ENCODE data around the gene MRI1.
A peak's percentile ranks its signal among the peaks of the same experiment; 100 is the strongest.

MRI1 gene

DNA sequence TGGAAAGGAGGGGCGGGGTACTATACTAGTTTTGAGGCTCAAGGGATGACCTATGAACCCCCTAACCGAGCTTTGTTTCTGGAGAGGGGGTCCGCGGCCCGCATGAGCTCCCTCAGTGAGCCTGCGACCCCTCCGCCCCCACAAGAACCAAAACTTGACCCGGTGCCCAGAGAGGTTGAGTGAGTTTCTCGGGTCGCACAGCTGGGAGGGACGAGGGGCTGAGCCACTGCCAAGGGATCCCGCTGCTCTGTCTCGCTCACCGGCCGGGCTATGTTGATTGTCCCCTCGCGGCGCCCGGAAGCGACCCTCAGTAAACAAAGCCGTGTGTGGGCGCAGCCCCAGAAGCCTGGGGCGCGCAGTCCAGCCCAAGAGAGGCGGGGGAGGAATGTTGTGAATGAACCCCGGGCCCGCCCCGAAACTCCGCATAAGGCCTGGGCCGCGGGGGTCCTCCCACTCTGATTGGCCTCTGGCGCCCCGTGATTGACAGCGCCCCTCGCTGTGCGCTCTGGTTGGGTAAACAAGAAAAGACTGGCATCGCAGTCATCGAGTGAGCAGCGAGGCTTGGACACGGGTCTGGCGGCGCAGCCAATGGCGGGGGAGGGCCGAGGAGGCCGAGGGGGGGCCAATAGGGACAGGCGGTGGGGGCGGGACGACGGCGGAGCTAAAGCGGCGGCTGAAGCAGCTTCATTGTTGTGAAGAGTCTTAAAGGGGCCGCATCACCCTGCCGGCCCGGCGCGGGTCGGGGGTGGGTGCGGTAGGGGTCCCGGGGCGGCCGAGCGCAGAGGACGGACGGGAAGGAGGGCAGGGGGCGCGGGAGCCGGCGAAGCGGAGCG lies 30.7 kb downstream of the MRI1 start, which contains the start of gene ZSWIM4:
TSS of gene ZSWIM4 (plus strand) at position 687 of the 833 bp plus-strand sequence. CDS start 206 bp downstream, outside the sequence.
- DNase-seq (ENCODE audit: low read depth) = peak; percentile 85

DNA sequence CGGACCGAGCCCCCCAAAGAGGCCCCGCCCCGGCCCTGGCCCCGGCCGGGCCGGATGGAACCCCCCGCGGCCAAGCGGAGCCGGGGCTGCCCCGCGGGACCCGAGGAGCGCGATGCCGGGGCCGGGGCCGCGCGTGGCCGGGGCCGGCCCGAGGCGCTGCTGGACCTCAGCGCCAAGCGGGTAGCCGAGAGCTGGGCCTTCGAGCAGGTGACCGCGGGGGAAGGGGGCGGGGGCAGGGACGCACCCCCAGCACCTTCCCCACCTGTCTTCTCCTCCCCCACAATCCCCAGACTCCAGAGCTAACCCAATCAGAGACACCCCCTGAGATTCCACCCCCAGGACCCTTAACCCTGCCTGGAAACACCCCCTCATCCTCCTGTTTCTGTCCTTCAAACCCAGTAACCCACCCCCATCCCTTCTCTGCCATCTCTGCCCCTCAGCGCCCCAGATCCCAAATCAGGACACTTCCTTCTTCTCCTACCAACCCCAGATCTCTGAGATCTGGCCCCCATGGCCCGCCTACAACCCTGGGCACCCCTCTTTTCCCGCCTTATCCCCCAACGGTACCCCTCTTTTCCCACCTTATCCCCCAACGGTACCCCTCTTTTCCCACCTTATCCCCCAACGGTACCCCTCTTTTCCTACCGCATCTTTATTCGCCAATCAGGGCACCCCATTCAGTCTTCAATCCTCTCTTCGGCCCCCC lies 31.4 kb downstream of the MRI1 start:
- no peak for DNase-seq (ENCODE audit: low read depth)

DNA sequence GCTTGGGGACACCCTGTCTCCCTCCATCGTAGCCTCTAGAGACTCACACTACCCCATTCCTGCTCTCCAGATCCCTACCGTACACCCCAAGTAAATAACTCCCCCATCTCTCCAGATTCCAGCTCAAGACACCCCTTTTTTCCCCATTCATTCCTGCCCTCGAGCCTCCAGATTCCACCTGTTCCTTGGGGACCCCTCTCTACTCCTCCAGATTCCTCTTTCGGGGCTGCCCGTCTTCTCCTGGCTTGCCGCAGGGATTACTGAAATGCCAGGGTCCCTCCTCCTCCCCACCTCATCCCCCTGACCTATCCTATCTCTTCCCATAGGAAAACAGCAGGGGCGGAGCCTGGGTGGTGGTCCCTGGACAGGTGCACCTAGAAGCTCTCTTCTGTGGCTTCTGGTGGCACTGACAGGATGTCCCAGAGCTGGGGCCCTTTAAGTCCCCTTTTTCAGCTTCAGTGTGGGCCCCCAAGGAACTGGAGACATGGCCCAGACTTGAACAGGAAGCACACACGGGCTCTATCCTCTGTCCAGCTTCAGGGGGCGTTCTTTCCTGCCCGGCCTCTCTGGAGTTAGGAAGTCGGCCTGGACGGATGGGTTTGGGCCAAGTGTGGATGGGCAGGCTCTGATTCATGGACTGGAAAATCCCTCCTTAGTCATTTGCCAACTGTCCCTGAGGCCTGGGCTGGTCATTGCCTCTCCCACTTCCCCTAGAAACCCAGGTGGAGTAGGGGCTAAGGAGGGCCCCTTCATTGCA lies 32.2 kb downstream of the MRI1 start:
- DNase-seq (ENCODE audit: low read depth) = no peak

GRCh38 chr19:13797058-13797440 lies 32.7 kb downstream of the MRI1 start:
- DNase-seq (ENCODE audit: low read depth) = no peak

- DNase-seq (ENCODE audit: low read depth) = no peak
These were observed 33.5 kb downstream of the MRI1 start for GRCh38 chr19:13797870-13798269.

DNA sequence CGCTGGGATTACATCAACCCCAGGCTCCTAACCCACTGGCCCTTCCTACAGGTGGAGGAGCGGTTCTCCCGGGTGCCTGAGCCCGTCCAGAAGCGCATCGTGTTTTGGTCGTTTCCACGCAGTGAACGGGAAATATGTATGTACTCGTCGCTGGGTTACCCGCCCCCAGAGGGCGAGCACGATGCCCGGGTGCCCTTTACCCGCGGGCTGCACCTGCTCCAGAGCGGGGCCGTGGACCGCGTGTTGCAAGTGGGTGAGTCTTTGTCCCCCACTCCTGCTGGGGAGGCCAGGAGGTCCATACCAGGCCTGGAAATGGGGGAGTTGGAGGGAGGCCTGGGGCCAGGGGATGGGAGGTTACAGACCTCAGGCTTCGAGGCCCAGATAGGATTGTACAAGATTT lies 35.3 kb downstream of the MRI1 start:
- no peak for DNase-seq (ENCODE audit: low read depth)

- DNase-seq (ENCODE audit: low read depth) = no peak
These were observed 38.7 kb downstream of the MRI1 start for GRCh38 chr19:13803038-13803437.

GRCh38 chr19:13804830-13805683 lies 40.7 kb downstream of the MRI1 start:
- DNase-seq (ENCODE audit: low read depth) = no peak

DNA sequence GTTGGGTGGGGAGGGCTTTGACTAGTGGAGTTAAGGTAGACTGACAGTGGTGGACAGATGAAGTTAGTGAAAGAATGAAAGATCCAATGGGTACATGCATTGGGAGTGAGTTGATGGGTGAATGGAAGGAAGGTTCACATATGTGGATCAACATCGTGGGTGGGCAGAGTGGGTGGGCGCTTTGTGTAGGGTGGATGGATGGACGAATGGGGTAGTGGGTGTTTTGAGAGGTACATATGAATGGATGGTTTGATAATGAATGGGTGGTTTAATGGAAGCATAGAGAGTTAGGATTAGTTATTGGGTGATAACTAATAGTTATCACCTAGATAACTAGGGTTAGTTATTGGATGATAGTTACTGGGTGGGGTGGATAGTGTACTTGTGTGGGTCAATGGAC lies 42.4 kb downstream of the MRI1 start:
- no peak for DNase-seq (ENCODE audit: low read depth)

- no peak for DNase-seq (ENCODE audit: low read depth)
These were observed 43.2 kb downstream of the MRI1 start for GRCh38 chr19:13807421-13808021.

- DNase-seq (ENCODE audit: low read depth) = no peak
These were observed 44.5 kb downstream of the MRI1 start for GRCh38 chr19:13808856-13809255.

DNA sequence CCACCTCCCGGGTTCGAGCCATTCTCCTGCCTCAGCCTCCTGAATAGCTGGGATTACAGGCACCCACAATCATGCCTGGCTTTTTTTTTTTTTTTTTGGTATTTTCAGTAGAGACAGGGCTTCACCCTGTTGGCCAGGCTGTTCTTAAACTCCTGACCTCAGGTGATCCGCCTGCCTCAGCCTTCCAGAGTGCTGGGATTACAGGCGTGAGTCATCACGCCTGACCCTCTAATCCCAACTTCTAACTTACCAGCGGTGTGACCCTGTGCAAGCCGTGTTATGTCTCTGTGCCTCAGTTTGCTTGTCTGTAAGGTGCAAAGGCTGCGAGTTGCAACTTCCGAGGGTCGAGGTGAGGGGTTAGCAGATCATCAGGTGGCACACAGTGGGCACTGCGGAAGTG lies 48.2 kb downstream of the MRI1 start:
- no peak for DNase-seq (ENCODE audit: low read depth)

DNA sequence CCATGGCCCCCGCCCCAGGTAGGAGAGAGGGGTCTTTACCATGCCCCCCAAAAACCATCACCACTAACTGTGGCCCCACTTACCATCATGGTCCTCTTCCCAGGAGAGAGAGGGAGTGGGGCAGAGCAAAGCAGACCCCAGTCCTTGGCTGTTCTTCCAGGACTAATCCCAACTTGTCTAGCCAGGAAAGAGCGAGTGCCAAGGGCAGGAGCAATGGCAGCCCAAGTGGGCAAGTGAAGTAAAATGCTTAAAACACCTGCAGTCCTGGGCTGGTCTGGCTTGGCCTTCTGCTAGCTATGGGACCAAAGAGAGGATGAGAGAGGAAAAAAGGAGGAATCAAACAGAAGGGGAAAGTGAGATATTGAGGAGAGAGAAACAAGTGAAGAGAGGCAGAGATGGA lies 48.8 kb downstream of the MRI1 start:
- no peak for DNase-seq (ENCODE audit: low read depth)

DNA sequence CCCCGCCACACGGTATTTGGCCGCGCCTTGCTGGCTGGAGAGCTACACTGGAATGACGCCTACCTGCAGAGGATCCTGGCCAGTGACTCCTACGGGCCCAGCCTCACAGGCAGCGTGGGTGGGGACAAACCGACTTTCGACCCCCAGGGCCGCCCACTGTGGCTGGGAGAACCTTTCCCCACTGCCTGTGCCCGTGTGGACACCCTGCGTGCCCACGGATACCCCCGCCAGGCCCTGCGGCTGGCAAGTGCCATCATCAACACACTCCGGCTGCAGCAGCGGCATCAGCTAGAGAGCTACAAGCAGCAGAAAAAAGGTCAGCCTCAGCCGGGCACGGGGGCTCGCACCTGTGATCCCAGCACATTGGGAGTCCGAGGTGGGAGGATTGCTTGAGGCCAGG lies 50.2 kb downstream of the MRI1 start:
- no peak for DNase-seq (ENCODE audit: low read depth)

GRCh38 chr19:13817018-13817614 lies 52.8 kb downstream of the MRI1 start:
- no peak for DNase-seq (ENCODE audit: low read depth)

GRCh38 chr19:13817615-13818371 lies 53.5 kb downstream of the MRI1 start:
- DNase-seq (ENCODE audit: low read depth) = no peak

DNA sequence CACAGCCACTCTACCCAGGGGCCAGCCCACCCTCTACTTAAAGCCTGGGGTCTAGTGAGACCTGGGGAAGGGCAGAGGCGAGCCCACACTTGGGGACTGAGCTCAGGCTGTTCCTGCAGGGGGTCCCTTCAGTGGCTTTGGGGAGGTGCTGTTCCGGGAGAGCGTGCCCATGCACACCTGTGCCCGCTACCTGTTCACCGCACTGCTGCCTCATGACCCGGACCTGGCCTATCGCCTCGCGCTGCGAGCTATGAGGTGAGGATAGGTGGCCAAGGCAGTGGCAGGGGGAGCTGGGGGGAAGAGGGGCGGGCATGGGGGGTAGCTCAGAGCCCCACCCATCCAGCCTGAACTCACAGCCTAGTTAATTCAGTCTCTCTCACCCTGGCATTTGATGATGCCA lies 54.9 kb downstream of the MRI1 start:
- DNase-seq (ENCODE audit: low read depth) = no peak

GRCh38 chr19:13821292-13821691 lies 57.0 kb downstream of the MRI1 start:
- no peak for DNase-seq (ENCODE audit: low read depth)

- DNase-seq (ENCODE audit: low read depth) = no peak
These were observed 58.9 kb downstream of the MRI1 start for GRCh38 chr19:13823256-13823655.

All from activated T-helper 1 cell treated with Interleukin-2 at 50 U/mL for 16 hours (primary cell).